Lower lobe of right lung (tissue), 2 donors: ENCODE results near the gene GART. TPM values are rescaled to one million over a fixed set of nuclear protein-coding genes. Genes with fewer than 3 reads are reported as not detected.

Source experiments
- ATAC-seq, 2 donors: fragments of 200-7000 bp; cut with Tn5 transposase; one replicate each; pipeline ENCODE4 v1.9.1; 2020 to 2022; ENCODE audit warnings: mild to moderate bottlenecking in 2 of 2, moderate library complexity in 2 of 2
- DNase-seq: peaks from one replicate; pipeline ENCODE4 v3.0.0-alpha.2; 2020
- H3K27ac ChIP-seq: fragments of 200-600 bp; one replicate; pipeline ENCODE4 v1.8.0; 2022
- H3K27me3 ChIP-seq: fragments of 200-600 bp; one replicate; pipeline ENCODE4 v1.8.0; 2022; ENCODE audit warnings: low read depth
- H3K36me3 ChIP-seq: fragments of 200-600 bp; one replicate; pipeline ENCODE4 v1.8.0; 2022; ENCODE audit warnings: mild to moderate bottlenecking
- H3K4me1 ChIP-seq: fragments of 200-600 bp; one replicate; pipeline ENCODE4 v1.8.0; 2022
- H3K4me3 ChIP-seq: fragments of 200-600 bp; one replicate; pipeline ENCODE4 v1.8.0; 2022; ENCODE audit warnings: mild to moderate bottlenecking
- H3K9me3 ChIP-seq: fragments of 200-600 bp; one replicate; pipeline ENCODE4 v1.8.0; 2022
- intact Hi-C: fragments of 100-400 bp; cut with DNase I; formaldehyde crosslinking; loops from one replicate; pipeline ENCODE4 v1.11.0; 2022
- total RNA-seq: library from RNA; stranded (reverse); fragmentation: NEBNext Ultra II Directional; extraction: Animal tissue kit (Norgen Biotek cat#: 25700); gene quantifications from one replicate; pipeline ENCODE4 v1.2.1, GENCODE V29; 2021
- TF ChIP-seq, protein P1 (sequence below): fragments of 200-600 bp; IDR thresholded peaks from one replicate; pipeline ENCODE4 v1.8.0; 2022; ENCODE audit warnings: antibody characterized with exemption, mild to moderate bottlenecking
- donor health status: DM: no; HTN: yes; CAD: no; lungs with severe emphysema.

The GART gene
- total RNA-seq, 1 donor from 2014 or later = 53.8 TPM

GRCh38 chr21:33539616-33540015 lies 2.3 kb downstream of the GART start:
- ATAC-seq (no peak), DNase-seq (no peak)
- TF ChIP-seq, protein P1, sequence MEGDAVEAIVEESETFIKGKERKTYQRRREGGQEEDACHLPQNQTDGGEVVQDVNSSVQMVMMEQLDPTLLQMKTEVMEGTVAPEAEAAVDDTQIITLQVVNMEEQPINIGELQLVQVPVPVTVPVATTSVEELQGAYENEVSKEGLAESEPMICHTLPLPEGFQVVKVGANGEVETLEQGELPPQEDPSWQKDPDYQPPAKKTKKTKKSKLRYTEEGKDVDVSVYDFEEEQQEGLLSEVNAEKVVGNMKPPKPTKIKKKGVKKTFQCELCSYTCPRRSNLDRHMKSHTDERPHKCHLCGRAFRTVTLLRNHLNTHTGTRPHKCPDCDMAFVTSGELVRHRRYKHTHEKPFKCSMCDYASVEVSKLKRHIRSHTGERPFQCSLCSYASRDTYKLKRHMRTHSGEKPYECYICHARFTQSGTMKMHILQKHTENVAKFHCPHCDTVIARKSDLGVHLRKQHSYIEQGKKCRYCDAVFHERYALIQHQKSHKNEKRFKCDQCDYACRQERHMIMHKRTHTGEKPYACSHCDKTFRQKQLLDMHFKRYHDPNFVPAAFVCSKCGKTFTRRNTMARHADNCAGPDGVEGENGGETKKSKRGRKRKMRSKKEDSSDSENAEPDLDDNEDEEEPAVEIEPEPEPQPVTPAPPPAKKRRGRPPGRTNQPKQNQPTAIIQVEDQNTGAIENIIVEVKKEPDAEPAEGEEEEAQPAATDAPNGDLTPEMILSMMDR = no peak
- Histone ChIP-seq H3K27ac (no peak overlapping the region), H3K9me3 (no peaks in the 10 kb centered on the region), H3K4me1 (peaks cover 21% of the 10 kb centered on the region), H3K27me3 (no peaks in the 10 kb centered on the region), H3K36me3 (peaks cover 39% of the 10 kb centered on the region), H3K4me3 (no peak overlapping the region)
- intact Hi-C loops = no loop called here

- TF ChIP-seq, protein P1 = no peak
- H3K4me1 ChIP-seq = peaks cover 19% of the 10 kb centered on the region
- intact Hi-C loops = no loop called here
- no peak overlapping the region for H3K27ac ChIP-seq
- DNase-seq (no peak), ATAC-seq (no peak)
- no peak overlapping the region for H3K4me3 ChIP-seq
- peaks cover 63% of the 10 kb centered on the region for H3K36me3 ChIP-seq
- H3K27me3 ChIP-seq = no peaks in the 10 kb centered on the region
- H3K9me3 ChIP-seq = no peaks in the 10 kb centered on the region
Measured at GRCh38 chr21:33537212-33537611, 4.7 kb downstream of the GART start.

DNA sequence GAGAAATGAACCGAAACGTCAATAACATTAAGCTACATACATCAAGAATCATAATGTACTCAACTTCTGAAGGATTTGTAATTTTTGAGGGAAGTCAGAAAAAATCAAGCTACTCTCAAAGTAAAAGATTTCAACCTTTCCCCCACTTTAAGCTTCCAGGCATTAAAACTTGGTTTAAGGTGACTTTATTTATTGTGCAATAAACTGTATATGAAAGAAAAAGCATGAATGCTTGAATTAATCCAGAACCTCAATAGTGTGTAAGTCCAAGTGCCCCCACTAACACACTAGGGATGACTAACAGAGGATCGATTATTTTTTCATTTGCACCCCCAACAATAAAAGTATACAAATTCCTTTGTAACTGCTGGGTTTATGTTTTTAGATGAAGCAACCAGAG lies 10.9 kb downstream of the GART start:
- no peak overlapping the region for H3K27ac ChIP-seq
- no peak for ATAC-seq
- intact Hi-C loops = no loop called here
- TF ChIP-seq, protein P1 = no peak
- DNase-seq = no peak
- no peak overlapping the region for H3K4me3 ChIP-seq
- H3K36me3 ChIP-seq = peaks cover 98% of the 10 kb centered on the region
- no peaks in the 10 kb centered on the region for H3K9me3 ChIP-seq
- no peaks in the 10 kb centered on the region for H3K4me1 ChIP-seq
- H3K27me3 ChIP-seq = no peaks in the 10 kb centered on the region

- Histone ChIP-seq H3K27ac (no peak overlapping the region), H3K4me3 (no peak overlapping the region), H3K27me3 (no peaks in the 10 kb centered on the region), H3K36me3 (peaks cover 75% of the 10 kb centered on the region), H3K9me3 (no peaks in the 10 kb centered on the region), H3K4me1 (no peaks in the 10 kb centered on the region)
- ATAC-seq = no peak
- TF ChIP-seq, protein P1 = no peak
- no peak for DNase-seq
- intact Hi-C loops = no loop called here
Measured at GRCh38 chr21:33522953-33523349, 19.0 kb downstream of the GART start.

DNA sequence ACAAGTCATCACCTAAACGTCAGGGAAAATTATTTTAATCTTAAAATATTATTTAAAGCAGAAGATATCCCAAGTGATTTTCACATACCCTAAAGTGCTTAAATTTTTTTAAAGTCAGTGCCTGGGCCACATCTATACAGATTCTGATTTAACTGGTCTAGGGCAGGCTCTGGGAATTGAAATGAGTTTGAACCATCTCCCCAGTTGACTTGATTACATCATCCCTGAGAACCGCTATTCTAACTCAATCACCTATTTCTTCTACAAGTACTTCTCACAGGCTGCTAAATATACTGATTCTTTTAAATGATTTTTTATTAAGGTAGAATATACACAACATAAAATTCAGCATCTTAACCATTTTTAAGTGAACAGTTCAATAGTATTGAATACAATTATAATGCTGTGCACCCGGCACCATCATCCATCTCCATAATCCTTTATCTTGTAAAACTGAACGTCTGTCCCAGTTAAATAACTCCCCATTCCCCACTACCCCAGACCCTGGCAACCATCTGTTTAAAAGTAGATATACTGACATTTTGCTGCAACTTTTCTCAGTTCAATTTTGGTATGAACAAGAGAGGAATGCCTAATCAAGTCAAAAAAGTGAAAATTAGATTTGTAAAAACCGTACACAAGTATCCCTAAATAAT lies 19.5 kb downstream of the GART start:
- Histone ChIP-seq H3K9me3 (no peaks in the 10 kb centered on the region), H3K36me3 (peaks cover 75% of the 10 kb centered on the region), H3K27me3 (no peaks in the 10 kb centered on the region), H3K4me3 (no peak overlapping the region), H3K27ac (no peak overlapping the region), H3K4me1 (no peaks in the 10 kb centered on the region)
- ATAC-seq = no peak
- DNase-seq = no peak
- intact Hi-C loops = no loop called here
- TF ChIP-seq, protein P1 = no peak
